Activated CD4-positive, alpha-beta T cell treated with anti-CD3 and anti-CD28 coated beads, Interleukin-2, amount 50 U/mL, for 16 hours (primary cell): ENCODE data around the gene GPATCH8.
"Not testable (repeated sequence)": the region's sequence is repeated elsewhere in the genome, so short reads cannot be mapped to it uniquely, and the experiment has no call there.

ENCODE experiments used
- DNase-seq: peaks from one replicate; pipeline ENCODE4 v3.0.0-alpha.2; 2020

The GPATCH8 gene

DNA sequence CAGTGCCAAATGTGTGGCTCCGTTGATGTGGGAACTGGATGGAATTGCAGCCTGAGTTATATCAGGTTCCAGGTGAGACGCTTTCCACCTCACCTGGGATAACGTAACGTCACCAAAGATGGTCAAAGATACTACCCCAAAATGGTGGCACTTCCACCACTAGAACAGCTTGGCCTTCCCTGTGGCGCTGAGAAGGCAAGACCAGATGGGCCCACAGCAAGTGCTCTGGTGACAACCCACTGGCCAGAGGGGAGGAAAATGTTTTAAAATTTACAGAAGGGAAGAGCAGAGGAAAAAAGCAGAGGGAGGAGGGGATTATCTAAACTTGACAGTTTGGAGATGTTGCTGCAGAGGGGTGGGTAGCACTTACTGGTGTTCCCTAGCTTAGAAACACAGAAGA is 106.3 kb downstream of the GPATCH8 start:
- DNase-seq: no peak

DNA sequence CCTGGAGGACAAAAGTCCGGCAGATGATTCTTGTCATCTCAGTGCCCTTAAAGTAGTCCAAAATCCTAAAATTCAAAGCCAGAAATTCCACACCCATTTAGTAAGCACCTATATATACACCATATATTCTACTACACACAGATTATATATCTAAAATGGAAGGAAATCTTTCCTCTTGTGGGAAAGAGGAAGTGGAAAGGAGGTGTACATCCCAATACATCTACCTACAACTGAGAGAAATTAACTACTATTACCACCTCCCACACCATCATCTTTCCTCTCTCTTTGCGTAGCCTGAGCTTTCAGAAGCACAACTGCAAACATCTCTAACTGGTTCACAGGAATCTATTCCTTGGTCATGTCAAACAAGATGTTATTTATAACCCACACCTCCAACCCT is 108.4 kb downstream of the GPATCH8 start:
- DNase-seq: no peak

DNA sequence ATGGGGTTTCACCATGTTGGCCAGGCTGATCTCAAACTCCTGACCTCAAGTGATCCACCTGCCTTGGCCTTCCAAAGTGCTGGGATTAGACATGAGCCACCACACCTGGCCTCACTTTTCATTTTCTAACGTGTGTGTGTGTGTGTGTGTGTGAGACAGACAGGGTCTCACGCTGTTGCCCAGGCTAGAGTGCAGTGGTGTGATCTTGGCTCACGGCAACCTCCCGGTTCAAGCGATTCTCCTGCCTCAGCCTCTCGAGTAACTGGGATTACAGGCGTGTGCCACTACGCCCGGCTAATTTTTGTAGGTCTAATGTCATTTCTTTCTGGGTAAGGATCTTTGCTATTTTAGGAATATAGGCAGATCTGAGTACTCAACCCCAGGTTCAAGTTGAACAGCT is 109.1 kb downstream of the GPATCH8 start:
- not testable (repeated sequence) for DNase-seq

DNA sequence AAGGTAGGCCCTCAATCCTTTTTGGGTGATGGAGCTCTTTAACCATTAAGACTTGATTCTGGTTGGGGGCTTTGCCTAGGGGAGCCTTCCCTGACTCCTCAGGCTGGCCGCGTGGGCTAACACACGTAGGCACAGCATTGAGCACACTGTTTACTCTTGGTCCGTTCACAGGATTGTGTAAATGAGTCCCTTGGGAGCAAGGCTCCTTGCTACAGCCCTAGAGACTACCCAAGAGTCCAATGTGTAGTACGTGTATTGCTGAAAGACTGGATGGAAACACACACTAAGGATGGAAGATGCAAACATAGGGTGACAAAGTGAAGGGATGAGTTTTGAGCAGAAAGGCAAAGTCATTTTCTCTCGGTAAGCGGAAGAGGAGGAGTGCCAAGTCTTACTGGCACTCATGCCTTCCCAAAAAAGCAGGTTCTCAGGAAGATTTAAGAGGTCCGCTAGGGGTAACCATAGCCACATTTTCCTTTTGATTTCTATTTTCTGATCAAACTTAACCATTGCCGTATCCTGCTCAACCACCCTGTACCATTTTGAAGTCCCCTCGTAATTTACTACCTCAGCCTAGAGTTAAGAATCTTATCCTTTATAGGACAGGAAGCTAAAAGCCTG is 112.8 kb downstream of the GPATCH8 start:
- DNase-seq: no peak

DNA sequence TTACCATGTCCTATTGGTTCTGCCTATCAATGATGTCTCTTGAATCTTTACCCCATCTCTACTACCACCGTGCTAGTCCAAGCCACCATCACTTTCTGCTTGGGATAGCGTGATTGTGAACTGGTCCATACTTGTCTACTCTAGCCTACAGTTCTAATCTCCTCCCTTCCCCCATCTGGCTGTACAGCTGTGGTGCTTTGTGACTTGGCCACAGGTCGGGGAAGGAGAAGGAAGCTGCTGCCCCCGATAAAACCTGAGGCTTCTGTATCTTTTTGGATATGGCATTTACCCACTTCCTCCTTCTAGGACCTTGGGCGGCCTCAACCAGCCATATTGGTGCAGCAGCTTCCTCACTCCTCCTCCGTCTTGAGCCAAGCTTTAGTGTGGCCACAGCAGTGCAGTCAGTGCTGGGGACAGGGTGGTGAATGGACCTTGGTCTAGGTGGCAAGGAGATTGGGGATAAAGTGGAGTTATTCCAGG is 113.4 kb downstream of the GPATCH8 start:
- DNase-seq: no peak

DNA sequence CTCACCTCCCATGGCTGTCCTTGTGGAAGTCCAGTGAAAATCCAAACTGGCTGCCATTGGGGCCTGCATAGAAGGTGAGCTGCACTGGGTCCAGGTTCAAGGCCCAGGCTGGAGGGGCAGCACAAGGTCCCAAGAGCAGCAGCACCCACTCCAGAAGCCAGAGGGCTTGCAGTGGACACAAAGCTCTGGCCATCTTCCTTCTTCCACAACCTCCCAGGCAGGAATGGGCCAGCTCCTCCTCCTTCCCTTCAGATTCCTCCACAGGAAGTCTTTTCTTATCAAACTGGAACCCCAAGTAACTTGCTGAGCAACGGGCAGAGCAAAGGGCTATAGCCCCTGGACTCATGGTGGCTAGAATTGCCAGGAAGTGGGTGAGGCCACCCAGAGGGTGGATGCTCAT is 113.9 kb downstream of the GPATCH8 start, which contains the start of gene ITGA2B:
Gene ITGA2B (minus strand): TSS at position 369 of the 400 bp plus-strand sequence. CDS start 176 bp downstream, at position 193.
- no peak for DNase-seq

DNA sequence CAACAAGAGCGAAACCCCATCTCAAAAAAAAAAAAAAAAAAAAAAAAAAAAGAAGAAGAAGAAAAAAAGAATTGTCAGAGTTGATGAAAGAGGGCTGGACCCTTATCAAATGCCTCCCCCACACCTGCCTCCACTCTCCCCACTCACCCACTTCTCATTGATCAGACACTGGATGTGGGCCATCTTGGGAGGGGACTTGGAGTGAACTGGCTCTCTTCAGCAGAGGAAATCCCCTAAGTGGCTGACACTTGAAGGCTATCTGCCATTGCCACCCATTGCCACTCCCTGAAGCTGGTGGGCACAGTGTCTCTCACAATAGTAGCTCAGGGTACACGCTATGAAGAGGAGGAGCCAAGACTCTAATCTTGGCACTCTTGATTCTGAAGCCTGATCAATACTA is 115.4 kb downstream of the GPATCH8 start:
- DNase-seq: no peak

DNA sequence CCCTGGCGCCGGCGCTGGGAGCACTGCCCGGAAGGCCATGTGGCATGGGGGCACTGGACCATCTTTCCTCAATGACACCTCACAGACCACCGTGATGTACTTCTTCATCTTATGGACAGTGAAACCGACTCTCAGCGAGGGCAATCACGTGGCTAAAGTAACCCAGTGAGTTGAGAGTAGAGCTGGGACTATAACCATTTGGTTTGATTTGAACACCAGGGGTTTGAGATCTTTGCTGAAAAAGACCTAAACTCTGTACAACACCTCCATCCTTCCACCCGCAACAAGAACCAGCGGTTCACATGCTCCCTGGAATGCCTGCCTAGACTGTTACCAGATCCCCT is 117.1 kb downstream of the GPATCH8 start:
- no peak for DNase-seq

DNA sequence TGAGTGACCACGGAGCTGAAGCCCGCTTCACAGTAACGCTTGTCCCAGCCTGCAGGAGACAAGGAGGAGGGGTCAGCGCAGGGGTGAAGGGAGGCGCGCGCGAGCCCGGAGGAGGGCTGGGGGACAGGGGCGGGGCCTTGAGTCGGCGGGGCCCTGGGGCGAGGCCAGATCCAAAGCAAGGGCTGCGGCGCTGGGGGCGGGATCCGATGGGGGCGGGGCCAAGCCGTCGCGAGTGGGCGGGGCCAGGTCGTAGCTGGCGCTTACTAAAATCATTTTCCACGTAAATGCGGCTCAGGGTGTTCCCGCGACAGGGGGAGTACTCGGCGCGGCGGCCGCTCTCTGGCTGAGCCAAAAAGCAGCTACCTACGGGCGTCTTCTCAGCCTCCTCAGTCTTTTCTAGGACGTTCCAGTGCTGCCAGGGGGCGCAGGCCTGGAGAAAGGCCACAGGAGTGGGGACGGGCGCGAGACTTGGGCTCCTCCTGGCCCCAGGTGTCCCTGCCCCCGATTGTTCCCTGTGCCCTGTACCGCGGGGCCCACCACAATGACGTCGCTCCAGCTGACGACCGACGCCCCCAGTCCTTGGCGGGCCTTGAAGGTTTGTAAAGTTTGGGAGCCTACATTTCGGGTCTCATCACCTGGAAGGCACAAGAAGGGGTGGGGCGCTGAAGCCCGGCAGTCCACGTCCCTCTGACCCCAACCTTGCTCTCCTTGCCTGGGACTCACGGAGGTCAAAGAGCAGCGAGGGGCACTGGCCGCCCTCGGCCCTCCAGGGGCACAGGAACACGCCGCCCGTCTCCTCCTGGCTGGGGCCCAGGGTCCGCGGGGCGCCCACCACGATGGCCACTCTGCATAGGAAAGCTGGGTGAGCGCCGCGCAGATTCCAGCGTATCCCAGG is 117.7 kb downstream of the GPATCH8 start:
- peak; percentile 87 for DNase-seq

DNA sequence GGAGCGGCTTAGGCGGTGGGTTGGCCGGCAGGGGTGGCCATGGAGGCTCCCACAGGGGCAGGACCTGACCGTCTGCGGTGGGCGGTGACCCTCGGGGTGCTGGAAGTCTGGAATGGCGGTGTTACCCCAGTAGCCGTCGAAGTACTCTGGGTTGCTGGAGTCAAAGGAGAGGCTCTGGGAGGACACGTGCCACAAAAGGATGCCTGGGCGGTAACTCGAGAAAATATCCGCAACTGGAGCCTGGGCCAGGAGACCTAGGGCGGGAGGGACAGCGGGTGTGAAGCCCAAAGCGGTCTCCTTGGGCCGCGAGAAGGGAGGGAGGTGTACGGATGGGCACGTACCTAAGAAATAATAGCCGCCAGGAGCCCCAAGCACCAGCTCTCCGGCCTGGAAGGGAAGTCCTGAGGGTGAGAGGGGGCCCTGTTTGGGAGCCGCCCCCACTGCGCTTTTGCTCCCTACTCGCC is 118.4 kb downstream of the GPATCH8 start:
- DNase-seq: no peak

DNA sequence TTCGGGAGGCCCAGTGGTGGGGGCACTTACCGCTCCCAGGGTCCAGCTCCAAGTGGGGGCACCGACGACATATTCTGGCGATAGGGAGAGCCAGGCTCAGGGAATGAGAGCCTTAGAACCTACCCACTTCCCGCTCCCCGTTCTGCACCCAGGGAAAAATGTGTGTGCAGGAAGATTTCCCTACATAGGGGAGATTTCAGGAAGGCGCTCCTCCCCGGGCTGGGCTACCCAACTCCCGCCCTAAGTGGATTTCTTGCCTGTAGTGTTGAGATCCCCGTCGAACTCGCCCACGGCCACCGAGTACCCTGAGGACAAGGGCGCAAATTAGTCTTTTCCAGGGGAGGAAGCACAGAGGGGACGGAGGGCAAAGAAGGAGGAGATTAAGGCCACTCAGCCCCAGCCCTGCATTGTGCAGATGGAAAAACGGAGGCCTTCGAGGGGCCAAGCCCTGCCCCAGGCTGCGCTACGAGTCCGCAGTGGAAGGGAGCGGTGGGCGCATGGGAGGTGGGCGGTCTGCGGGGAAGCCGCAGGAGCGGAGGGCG is 118.9 kb downstream of the GPATCH8 start:
- no peak for DNase-seq

DNA sequence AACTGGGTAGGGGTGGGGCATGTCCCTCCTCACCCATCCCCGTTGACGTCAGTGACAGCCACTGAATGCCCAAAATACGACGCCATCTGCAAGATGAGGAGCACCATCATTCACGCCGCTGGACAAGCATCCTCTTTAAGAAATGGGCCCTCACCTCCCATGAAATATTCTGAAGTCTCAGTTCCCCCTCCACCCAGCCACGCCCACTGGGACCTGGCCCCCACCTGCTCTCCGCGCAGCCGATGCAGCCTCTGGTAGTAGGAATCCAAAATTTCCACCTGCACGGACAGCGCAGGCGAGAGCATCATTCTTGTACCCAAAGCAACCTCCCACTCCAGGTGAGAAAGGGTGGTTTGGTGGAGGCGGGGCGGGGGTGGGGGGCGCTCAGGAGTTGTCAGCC is 119.3 kb downstream of the GPATCH8 start:
- DNase-seq: no peak

DNA sequence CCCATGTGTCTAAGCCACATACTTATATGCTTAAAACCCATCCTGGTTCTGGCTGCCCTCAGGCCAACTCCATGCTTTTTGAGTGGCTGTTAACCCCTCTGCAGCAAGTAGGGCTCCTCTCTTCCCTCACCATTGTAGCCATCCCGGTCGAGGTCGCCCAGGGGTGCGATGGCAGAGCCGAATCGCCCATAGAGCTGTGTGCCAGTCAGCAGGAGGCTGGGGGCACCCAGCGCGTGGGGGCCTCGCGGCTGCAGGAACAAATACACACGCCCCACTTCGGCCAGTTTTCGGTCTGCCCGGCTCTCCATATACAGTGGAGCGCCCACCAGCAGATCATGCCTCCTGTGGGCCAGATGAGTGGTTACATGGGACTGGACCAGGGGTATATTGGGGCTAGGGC is 119.8 kb downstream of the GPATCH8 start:
- DNase-seq: no peak

DNA sequence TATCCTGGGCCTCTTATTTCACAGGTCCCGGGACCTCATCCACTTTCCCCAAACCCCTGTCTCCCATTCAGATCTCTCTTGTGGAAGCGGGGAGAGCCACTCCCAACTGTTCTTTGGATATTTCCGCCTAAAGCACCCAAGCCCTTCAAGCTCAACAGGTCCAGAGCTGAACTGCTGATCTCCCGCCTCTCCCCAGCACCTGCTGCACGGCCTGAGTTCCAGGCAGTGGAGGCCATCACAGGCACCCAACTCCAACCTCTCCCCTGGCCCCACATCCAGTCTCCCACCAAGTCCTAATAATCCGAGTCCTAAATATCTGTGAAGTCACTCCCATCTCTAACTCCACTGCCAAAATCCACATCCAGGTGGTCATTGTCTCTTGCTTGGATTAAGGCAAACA is 120.3 kb downstream of the GPATCH8 start:
- DNase-seq: no peak

DNA sequence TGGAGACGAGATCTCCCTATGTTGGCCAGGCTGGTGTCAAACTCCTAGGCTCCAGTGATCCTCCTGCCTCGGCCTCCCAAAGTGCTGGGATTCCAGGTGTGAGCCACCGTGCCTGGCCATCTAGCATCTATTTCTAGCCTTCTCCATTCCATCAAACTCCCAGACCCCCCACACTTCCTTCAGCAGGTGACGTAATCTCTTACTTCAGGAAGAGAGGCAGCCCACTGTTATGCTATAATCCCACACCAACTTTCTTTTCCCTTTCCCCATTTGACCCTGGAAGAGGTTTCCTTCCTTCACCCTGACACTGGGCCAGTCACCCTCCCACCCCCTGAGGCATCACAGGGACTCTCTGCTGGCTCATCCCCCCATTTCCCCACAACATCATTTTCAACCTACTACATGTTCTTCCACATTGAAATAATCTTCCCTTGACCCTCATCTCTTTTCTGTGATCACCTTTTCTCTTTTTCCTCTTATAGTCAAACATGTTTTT is 121.3 kb downstream of the GPATCH8 start:
- no peak for DNase-seq

DNA sequence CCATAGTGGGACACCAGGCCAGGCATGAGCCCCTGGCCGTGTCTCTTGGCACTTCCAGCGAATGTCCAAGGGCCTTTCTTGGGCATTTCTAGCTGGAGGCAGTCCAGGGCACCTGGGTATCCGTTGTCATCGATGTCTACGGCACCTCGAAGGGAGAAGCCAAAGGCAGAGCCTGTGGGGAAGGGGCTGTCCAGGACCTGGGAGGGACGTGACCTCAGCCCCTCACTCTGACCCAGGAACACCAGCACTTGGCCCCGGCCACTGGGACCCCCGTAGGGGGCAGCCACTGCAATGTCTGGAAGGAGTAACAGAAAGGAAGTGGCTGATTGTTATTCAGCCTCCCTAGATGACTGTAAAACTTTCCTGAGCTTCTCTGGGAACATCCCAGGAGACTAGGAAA is 122.4 kb downstream of the GPATCH8 start:
- DNase-seq: no peak

DNA sequence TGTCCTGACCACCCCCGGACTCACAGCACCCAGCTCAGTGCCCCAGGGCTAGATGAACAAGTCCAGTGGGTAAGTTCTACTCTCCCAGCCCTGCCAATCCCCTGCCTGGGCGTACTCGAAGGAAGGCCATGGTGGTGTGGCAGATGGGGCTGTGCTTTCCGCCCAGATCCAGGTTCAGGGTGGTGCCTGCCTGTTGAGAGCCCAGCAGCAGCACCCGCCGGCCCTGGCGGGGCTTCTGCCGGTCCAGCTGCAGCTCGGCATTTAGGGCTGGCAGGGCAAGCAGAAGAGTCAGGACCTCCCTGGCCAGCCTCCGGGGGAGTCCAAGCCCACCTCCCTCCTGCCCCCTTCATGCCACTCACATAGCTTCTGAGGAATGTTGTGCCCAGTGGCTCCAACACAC is 123.3 kb downstream of the GPATCH8 start:
- no peak for DNase-seq

DNA sequence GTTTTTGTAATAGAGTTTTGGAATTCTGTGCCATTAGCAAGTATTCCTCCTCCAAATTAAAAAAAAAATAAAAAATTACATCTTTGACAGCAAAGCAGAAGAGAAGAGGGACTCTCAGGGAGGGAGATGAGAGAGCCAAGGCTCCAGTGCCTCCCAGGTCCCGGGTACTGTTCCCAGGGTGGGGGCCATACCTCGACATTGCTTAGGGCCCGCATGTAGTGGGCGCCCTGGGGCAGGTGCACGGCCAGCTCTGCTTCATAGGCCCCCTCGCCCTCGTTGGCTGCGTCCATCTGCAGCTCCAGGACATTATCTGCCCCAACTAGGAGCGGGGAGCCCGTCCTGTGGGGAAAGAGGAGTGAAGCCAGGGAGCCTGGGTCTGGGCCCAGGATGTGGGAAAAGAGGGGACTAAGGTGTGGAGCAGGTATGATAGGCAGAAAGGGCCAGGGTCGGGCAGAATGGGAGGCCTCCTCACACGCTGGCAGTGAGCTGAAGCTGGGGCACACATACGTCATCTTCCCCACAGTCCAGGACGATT is 125.0 kb downstream of the GPATCH8 start:
- no peak for DNase-seq

DNA sequence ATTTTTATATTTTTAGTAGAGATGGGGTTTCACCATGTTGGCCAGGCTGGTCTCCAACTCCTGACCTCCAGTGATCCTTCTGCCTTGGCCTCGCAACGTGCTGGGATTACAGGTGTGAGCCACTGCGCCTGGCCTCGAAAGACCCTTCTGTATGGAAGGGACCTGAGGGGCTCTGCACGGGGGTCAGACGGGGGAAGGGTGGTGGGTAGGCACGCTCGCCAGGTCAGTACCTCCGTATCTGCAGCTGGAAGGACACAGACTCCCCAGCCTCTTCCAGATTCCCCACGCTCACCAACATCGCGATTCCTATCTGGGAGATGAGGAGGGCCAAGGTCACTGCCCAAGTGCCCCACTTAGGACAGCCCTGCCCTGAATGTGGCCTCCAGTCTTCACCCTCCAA is 126.4 kb downstream of the GPATCH8 start:
- no peak for DNase-seq

DNA sequence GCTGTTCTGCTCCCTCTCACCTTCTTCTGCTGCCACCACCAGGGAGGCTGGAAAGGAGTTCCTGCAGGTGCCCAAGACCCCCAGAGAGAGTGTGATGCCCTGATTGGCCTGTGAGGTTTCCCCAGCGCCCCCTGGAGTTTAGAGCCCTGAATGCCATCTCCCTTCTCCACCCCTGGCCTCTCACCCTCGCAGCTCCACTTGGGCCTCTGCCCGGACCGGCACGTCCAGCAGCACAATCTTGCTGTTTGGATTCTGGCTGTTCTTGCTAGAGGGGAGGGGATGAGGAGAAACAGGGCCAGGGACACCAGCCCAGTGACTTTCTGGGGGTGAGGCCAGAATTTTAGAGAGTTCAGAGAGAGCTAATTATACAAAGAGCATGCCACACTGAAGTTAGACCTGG is 127.1 kb downstream of the GPATCH8 start:
- DNase-seq: peak; percentile 17

DNA sequence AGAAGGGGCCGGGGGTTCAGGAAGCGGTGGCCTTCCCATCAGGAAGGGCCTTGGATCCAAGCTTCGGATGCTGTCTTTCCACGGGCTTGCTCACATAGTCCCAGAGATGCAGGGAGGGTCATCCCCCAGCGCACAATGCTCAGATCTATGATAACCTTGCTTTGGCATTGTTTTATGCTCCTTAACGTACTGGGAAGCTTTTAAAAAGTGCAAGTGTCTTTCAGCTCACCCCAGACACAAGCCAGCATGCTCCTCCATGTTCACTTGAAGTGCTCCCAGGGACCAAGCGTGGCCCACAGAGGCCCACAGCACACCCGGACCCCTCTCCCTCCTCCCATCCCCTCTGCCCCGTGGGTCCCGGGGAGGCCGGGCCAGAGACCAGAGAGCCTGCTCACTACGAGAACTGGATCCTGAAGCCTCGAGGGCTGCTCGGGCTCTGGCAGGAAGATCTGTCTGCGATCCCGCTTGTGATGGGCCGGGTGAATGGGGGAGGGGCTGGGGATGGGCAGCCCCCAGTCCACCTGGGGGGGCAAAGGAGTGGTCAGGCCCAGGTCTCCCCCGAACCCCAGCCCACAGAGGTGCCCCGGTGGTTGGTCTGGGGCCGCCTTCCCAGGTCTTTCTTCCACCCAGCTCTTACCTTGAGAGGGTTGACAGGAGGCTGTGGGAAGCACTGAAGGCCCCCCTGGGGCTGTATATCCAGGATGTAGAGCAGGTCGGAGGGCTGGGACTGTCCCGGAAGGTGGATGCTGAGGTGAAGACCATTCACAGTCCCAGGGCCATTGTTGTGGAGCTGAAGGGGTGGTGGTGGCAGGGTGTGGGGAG is 127.8 kb downstream of the GPATCH8 start:
- no peak for DNase-seq
